ENCODE data around the gene RIN3. TPM values are rescaled to one million over a fixed set of nuclear protein-coding genes. Genes with fewer than 3 reads are reported as not detected.

Gene RIN3
- total and polyA plus RNA-seq, 2 donors (not counting 3 experiments of a cell fraction or from before 2014, with no cell fraction given): 5.1 to 20.8 TPM

DNA sequence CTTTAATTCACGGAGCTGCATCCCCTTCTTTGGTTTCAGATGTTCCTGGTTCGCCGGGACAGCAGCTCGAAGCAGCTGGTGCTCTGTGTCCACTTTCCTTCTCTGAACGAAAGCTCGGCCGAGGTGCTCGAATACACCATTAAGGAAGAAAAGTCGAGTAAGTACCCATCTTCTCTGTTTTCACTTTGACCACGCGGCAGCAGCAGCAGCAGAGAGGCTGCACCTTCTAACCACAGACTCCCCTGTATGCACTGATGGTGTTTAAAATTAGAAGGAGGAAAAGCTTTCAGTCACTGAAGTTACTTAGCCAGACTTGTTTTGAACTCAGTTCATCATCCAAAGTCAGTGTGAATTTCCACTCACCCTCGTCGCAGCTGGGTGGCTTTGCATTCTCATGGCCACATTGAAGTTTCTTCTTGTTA is 63.8 kb downstream of the RIN3 start:
- Histone ChIP-seq H3K36me3 (ENCODE audit: control insufficient read depth in 2 of 2, extremely low read depth in 1 of 2, insufficient read depth in 2 of 2, low read length in 2 of 2) (no peaks in the 10 kb centered on the region), H3K4me2 (ENCODE audit: insufficient read depth, low read length) (no peak overlapping the region), H3K4me3 (replicated peaks in 1 of 3; ENCODE audit: insufficient read depth in 1 of 3, low read depth in 1 of 3, low read length in 3 of 3) (no peak overlapping the region), H3K79me2 (ENCODE audit: control insufficient read depth, insufficient read depth, low read length) (no peaks in the 10 kb centered on the region), H3K9ac (replicated peaks; ENCODE audit: extremely low read depth, insufficient read depth, low read length) (no peak overlapping the region), H3K9me3 (replicated peaks; ENCODE audit: control insufficient read depth, insufficient read depth, low read length) (no peaks in the 10 kb centered on the region), H3K4me1 (ENCODE audit: control insufficient read depth, extremely low read depth, insufficient read depth, low read length) (no peaks in the 10 kb centered on the region), H4K20me1 (replicated peaks; ENCODE audit: control insufficient read depth, extremely low read depth, insufficient read depth, low read length) (no peaks in the 10 kb centered on the region), H3K9me1 (replicated peaks; ENCODE audit: control insufficient read depth, extremely low read depth, insufficient read depth, low read length) (no peaks in the 10 kb centered on the region), H2AFZ (ENCODE audit: low read depth, low read length) (no peak overlapping the region), H3K27me3 (ENCODE audit: control insufficient read depth in 2 of 2, insufficient read depth in 2 of 2, low read length in 2 of 2) (no peaks in the 10 kb centered on the region), H3K27ac (ENCODE audit: insufficient read depth, low read depth, low read length) (no peak overlapping the region)
- FAIRE-seq (no peak), DNase-seq (ENCODE audit: low read depth, low spot score) (no peak)
- dilution Hi-C loops (cut with MboI; ENCODE audit: extremely low pct_ligation_motif_present, low sequenced_read_pairs): no loop called here
- ChIA-PET POLR2A (no interaction called here), CTCF (no interaction called here)
- no peak for TF ChIP-seq POLR2AphosphoS5 (IDR thresholded peaks at IDR 0.05; ENCODE audit: insufficient read depth, low read depth, low read length)
- no peak for TF ChIP-seq MYC (IDR thresholded peaks at IDR 0.05; ENCODE audit: low read depth, low read length)
- no peak for TF ChIP-seq FOS (IDR thresholded peaks at IDR 0.05; ENCODE audit: borderline replicate concordance, insufficient read depth, low read length)
- intact Hi-C loops (cut with micrococcal nuclease): no loop called here
- BruUV-seq (replicated peaks): no TSS peak

DNA sequence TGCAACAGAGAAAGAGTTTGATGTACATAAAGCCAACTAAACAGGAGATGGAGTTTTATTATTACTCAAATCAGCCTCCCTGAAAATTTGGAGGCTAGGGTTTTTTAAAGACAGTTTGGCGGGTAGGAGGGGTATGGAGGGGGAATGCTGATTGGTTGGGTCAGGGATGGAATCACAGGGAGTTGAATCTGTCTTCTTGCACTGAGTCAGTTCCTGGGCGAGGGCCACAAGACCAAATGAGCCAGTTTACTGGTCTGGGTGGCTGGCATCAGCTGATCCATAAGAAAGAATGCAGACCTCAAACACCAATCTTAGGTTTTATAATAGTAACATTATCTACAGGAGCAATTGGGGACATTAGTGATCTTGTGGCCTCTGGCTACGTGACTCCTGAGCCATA is 64.9 kb downstream of the RIN3 start:
- DNase-seq (ENCODE audit: low read depth, low spot score): no peak
- no peak for FAIRE-seq

More for the DNA sequence above, 64.9 kb downstream of the RIN3 start:
- no TSS peak for BruUV-seq (replicated peaks)
- Histone ChIP-seq H3K4me3 (replicated peaks in 1 of 3; ENCODE audit: insufficient read depth in 1 of 3, low read depth in 1 of 3, low read length in 3 of 3) (no peak overlapping the region), H3K4me1 (ENCODE audit: control insufficient read depth, extremely low read depth, insufficient read depth, low read length) (no peaks in the 10 kb centered on the region), H3K27me3 (ENCODE audit: control insufficient read depth in 2 of 2, insufficient read depth in 2 of 2, low read length in 2 of 2) (no peaks in the 10 kb centered on the region), H3K36me3 (ENCODE audit: control insufficient read depth in 2 of 2, extremely low read depth in 1 of 2, insufficient read depth in 2 of 2, low read length in 2 of 2) (peaks cover 0 to 5% of the 10 kb centered on the region in 2 experiments), H3K9ac (replicated peaks; ENCODE audit: extremely low read depth, insufficient read depth, low read length) (no peak overlapping the region), H3K4me2 (ENCODE audit: insufficient read depth, low read length) (no peak overlapping the region), H3K27ac (ENCODE audit: insufficient read depth, low read depth, low read length) (no peak overlapping the region), H3K79me2 (ENCODE audit: control insufficient read depth, insufficient read depth, low read length) (no peaks in the 10 kb centered on the region), H2AFZ (ENCODE audit: low read depth, low read length) (no peak overlapping the region), H3K9me1 (replicated peaks; ENCODE audit: control insufficient read depth, extremely low read depth, insufficient read depth, low read length) (no peaks in the 10 kb centered on the region), H4K20me1 (replicated peaks; ENCODE audit: control insufficient read depth, extremely low read depth, insufficient read depth, low read length) (no peaks in the 10 kb centered on the region), H3K9me3 (replicated peaks; ENCODE audit: control insufficient read depth, insufficient read depth, low read length) (no peaks in the 10 kb centered on the region)
- intact Hi-C loops (cut with micrococcal nuclease) (no loop called here), dilution Hi-C loops (cut with MboI; ENCODE audit: extremely low pct_ligation_motif_present, low sequenced_read_pairs) (no loop called here)
- TF ChIP-seq POLR2A (IDR thresholded peaks at IDR 0.05; ENCODE audit: low read depth, low read length): no peak
- TF ChIP-seq, protein P1, sequence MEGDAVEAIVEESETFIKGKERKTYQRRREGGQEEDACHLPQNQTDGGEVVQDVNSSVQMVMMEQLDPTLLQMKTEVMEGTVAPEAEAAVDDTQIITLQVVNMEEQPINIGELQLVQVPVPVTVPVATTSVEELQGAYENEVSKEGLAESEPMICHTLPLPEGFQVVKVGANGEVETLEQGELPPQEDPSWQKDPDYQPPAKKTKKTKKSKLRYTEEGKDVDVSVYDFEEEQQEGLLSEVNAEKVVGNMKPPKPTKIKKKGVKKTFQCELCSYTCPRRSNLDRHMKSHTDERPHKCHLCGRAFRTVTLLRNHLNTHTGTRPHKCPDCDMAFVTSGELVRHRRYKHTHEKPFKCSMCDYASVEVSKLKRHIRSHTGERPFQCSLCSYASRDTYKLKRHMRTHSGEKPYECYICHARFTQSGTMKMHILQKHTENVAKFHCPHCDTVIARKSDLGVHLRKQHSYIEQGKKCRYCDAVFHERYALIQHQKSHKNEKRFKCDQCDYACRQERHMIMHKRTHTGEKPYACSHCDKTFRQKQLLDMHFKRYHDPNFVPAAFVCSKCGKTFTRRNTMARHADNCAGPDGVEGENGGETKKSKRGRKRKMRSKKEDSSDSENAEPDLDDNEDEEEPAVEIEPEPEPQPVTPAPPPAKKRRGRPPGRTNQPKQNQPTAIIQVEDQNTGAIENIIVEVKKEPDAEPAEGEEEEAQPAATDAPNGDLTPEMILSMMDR (IDR thresholded peaks at IDR 0.05; ENCODE audit: extremely low read depth in 1 of 2, insufficient read depth in 1 of 2, low read depth in 1 of 2, low read length in 2 of 2): no peak
- no peak for TF ChIP-seq FOS (IDR thresholded peaks at IDR 0.05; ENCODE audit: borderline replicate concordance, insufficient read depth, low read length)
- TF ChIP-seq MYC (IDR thresholded peaks at IDR 0.05; ENCODE audit: low read depth, low read length): no peak
- CTCF ChIA-PET: no interaction called here
- POLR2A ChIA-PET: no interaction called here
